ENCODE measurements around the gene KCNV2.

KCNV2 gene

DNA sequence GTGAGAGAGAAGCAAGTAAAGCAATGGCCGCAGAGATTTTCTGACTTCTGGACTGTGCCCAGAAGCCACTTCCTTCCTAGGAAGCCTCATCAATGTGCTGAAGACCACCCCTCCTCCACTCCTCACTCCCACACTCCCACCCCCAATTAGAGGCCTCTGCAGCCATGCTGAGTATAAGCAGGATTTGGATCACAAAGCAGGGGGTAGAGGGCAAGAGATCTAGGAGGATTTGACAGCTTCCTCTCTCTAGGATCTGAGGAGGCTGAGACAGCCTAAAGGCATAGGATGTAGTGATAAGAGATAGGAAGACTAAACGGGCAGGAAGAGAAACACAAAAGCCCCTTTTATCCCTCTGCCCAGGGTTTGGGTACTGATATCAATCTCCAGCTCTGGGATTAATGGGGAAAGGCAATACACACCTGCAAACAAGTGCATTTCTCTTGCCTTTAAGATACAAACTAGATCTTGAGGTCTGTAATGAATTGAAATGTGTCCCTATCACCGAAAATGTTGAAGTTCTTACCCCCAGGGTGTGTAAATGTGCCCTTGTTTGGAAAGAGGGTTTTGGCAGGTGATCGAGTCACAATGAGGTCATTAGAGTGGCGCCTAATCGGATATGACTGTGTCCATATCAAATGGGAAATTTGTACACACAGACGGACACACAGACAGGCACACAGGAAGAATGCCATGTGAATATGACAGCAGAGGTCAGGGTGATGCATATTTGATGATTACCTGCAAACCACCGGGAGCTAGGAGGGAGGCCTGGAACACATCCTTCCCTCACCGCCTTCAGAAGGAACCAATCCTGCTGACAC, 28.5 kb downstream of the KCNV2 start:
- no peak for DNase-seq (ENCODE audit: low read depth in 2 of 2)
- no peak for TF ChIP-seq CTCF (IDR thresholded peaks at IDR 0.05; ENCODE audit: low read depth, low read length)
- H3K4me3 ChIP-seq (replicated peaks in 1 of 2; ENCODE audit: low read depth in 2 of 2, low read length in 2 of 2), result no peak overlapping the region

DNA sequence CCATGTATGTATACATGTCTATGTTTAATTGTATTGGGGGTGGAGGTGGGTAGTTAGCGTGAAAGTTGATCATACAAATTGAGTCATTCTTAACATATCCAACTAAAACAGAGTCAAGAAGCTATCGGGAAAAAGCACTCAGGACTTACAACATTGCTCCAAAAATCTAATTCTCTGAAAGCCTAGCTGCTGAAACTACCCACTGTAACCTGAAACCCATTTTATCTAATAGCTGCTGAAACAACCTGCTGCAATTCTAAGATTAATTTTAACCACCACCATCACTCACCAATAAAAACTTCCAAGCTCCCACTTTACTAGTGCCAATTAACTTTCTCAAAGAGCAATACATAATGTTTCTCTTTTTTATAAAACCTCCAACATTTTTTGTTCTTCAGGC, 32.2 kb downstream of the KCNV2 start:
- no peak overlapping the region for H3K4me3 ChIP-seq (replicated peaks in 1 of 2; ENCODE audit: low read depth in 2 of 2, low read length in 2 of 2)
- no peak for TF ChIP-seq CTCF (IDR thresholded peaks at IDR 0.05; ENCODE audit: low read depth, low read length)
- DNase-seq (ENCODE audit: low read depth in 2 of 2), result no peak

- TF ChIP-seq CTCF (IDR thresholded peaks at IDR 0.05; ENCODE audit: low read depth, low read length), result no peak
- no peak overlapping the region for H3K4me3 ChIP-seq (replicated peaks in 1 of 2; ENCODE audit: low read depth in 2 of 2, low read length in 2 of 2)
- DNase-seq (ENCODE audit: low read depth in 2 of 2), result no peak
Observed at GRCh38 chr9:2755285-2755684, 38.0 kb downstream of the KCNV2 start.

DNA sequence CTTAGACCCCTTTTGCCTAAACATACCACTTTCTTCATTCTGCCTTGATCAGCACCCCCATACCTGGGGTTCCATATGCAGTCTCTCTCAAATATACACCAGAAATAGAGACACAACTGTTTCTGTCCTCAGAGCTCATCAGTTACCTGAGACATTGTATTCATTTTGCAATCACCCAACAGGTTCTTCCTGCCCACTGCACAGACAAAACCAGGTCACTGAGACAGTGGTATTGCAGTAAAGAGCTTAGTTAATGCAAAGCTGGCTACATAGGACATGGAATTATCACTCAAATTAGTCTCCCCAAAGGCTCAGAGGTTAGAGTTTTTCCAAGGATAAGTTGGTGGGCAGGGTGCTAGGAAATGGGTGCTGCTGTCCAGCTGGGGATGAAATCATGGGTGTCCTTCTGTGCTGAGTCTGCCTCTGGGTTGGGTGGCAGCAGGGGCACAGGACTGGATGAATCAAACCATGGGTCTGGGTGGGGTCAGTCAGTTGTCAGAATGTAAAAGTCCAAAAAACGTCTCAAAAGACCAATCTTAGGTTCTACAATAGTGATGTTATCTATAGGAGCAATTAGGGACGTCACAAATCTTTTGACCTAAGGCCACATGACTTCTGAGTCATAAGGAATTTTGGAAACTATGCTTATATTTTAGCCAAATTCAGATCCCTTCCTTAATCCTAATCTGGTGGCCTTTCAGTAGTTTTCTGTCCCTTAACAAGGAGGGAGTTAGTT, 41.0 kb downstream of the KCNV2 start:
- no peak overlapping the region for H3K4me3 ChIP-seq (replicated peaks in 1 of 2; ENCODE audit: low read depth in 2 of 2, low read length in 2 of 2)
- no peak for TF ChIP-seq CTCF (IDR thresholded peaks at IDR 0.05; ENCODE audit: low read depth, low read length)
- DNase-seq (ENCODE audit: low read depth in 2 of 2), result peak in 1 of 2 donors; percentile 26

GRCh38 chr9:2758898-2759510, 41.7 kb downstream of the KCNV2 start:
- peak in 1 of 2 donors; percentile 36 for DNase-seq (ENCODE audit: low read depth in 2 of 2)
- H3K4me3 ChIP-seq (replicated peaks in 1 of 2; ENCODE audit: low read depth in 2 of 2, low read length in 2 of 2), result no peak overlapping the region
- TF ChIP-seq CTCF (IDR thresholded peaks at IDR 0.05; ENCODE audit: low read depth, low read length), result no peak

GRCh38 chr9:2761424-2761823, 44.1 kb downstream of the KCNV2 start:
- no peak overlapping the region for H3K4me3 ChIP-seq (replicated peaks in 1 of 2; ENCODE audit: low read depth in 2 of 2, low read length in 2 of 2)
- TF ChIP-seq CTCF (IDR thresholded peaks at IDR 0.05; ENCODE audit: low read depth, low read length), result no peak
- no peak for DNase-seq (ENCODE audit: low read depth in 2 of 2)
